Stimulated activated CD4-positive, alpha-beta T cell treated with anti-CD3 and anti-CD28 coated beads, Interleukin-12 subunit alpha, Interleukin-12 subunit beta, amount 100 ng/mL, for 4 hours (primary cell): ENCODE results near the gene FAM20B.
A peak's percentile ranks its signal among the peaks of the same experiment; 100 is the strongest.
"Not testable (repeated sequence)": the region's sequence is repeated elsewhere in the genome, so short reads cannot be mapped to it uniquely, and the experiment has no call there.

Source experiments
- DNase-seq: peaks from one replicate; pipeline ENCODE4 v3.0.0-alpha.2; 2020

The FAM20B gene

DNA sequence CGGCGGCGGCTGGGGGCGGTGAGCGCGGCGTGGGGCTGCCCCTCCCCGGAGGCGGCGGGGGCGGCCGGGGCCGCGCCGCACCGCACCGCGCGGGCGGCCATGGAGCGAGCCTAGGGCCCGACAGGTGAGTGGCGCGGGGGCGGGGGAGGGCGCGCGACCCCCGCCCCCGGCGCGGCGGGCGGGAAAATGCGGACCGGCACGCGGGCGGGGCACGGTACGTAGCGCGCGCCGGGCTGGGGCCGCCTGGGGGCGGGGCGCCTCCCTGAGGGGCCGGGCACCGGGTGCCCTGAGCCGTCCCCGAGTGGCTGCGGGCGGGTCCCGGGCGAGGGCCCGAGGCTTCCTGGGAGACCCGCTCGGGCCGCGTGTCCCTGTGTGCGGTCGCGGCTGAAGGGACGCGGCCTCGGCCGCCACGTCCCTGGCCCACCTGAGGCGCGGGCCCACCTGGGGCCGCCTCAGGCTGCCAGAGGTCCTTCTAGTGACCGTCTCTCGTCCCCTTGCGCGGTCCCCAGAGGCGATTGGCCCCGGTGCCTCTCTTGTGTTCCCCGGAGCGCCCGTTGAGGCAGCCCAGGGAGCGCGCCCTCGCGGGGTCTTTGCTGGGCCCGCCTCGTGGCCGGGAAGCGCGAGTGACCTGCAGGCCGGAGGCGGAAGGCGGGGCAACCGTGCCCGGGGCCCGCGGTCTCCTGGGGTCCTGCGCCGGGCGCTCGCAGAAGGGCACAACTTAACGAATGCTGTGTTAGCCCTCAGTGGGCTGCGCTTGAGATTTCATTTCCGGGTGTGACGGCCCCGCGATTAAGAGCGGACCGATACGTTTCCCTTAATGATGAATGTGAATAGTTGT, 500 bp downstream of the FAM20B start:
- peak; percentile 71 for DNase-seq

DNA sequence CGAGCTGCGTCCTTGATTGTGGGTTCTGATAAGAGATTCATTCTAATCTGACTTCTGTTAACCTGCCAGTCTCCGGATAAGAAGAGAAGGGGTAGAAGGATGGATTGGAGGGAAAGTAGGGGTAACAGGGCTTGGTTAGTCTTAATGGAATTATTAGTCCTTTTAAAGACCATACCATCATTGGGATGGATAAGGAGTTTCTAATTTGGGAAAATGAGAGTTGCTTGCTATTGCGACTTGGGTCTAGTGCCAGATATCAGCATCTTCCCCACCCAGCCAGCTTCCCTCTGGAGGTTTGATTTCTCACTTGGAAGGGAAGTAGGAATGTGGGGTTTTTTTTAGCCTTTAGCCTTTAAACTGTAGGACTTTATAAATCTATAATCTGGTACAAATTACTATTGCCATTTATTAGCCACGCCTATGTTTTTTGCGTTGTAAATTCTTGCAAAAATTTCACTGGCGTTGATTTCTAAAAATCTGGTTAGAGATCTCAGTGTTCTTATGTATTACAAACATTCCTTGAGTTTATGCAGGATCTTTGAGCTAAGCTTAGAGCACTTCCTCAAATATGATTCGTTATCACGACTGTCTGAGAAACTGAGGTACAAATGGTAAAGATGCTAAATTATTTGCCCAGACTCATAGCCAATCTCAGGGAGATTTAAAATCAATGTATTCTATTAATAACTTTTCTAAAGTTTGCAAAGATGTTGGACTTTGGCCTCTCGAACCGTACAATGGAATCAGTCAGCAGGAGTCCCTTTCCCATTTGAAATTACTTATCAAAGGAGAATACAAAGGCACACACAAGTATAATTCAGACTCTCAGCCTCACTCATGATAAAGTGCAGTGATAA, 1.3 kb downstream of the FAM20B start:
- DNase-seq = no peak

DNA sequence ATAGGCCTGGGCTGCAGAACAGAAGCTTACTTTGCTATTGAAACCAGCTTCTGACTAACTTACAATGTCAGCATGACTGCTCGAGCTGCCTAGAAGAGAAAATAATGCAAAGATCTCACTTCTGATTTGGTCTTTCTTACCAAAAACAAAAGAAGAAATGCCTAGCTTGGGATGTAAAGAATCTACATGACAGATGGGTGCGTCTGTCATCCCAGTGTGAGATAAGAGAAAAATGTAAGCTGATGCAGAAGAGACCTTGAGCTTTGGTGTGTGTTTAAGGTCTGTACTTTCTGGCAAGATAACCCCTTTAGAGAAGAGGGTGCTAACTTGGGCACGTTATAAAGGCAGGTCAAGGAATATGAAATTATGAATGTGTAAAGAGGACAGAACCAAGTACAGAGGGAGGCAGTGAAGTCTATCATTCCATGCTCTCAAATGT, 3.6 kb downstream of the FAM20B start:
- DNase-seq = no peak

DNA sequence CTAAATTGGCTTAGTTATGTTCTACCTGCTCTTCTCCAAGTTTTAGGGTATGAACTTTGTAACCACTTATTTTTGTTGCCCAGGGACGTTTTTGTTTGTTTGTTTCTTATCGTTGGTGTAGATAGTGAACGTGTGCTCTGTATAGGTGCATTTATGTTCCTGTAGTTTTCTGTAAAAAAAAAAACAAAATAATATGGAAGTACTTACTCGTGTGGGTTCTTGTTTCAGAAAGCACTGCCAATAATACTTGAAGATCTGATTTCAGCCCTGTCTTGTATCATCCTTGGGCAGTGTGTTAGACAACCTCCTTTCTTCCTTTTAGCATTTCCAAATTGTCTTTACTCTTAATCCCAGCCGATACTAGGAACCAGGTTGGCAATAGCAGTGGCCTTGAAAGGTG, 4.4 kb downstream of the FAM20B start:
- DNase-seq = no peak

DNA sequence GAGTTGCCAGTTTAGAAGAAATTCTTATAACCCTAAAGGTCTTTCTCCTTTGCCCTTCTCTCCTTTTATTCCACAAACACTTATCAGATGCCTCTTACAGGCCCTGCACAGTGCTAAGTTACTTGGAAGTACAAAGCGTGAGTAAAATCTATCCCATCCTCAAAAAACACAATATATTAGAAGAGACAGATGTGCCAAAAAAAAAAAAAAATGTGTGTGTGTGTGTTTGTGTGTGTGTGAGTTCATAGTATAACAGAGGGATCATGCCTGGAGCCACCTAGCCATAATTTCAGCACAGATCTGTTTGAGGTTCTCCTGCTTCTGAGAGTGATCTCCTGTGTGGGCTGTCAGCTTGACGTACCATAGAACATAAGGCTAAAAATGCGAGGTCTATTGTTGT, 5.0 kb downstream of the FAM20B start:
- no peak for DNase-seq

DNA sequence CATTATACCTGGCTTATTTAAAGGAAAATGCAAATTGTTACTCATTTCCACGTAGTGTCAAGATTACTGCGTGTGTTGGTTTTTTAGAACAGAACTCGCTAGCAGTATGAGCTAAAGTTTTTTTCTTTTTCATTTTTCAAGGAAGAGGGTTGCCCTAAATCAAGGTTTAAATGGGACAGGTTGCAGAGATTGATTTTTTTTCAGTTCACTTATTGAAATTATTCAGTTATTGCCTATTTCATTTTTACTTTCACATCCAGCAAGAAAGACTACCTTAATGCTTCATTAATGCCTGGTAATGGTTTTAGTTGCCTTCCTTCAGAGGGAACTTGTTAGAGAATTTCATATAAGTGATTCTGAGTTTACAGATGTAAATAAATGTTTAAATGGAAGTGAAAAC, 5.6 kb downstream of the FAM20B start:
- DNase-seq = no peak

DNA sequence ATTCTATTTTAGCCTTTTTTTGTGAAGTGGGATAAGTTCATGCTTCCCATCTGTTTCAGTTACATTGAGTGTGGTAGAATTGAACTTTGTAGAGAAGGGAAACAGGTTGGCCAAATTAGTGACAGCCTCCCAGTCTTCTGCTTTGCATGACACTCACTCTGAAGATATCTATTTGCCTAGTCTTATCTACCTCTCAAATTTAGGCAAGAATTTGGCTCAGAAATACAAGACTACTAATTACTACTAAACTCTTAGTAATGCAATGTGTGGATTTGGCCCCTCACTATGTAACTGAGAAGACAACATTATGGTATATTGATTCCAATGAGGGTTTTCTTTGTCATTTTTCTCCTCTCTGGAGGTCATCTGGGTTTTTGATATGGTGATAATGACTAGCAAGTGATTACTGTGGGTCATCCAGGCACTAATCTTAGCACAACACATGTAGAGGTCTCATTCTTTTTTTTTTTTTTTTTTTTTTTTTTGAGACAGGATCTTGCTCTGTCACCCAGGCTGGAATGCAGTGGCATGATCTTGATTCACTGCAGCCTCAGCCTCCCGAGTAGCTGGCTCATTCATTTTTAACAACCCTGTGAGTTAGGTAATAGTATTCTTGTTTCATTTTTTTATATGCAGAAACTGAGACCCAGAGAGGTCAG, 6.3 kb downstream of the FAM20B start:
- DNase-seq = no peak

DNA sequence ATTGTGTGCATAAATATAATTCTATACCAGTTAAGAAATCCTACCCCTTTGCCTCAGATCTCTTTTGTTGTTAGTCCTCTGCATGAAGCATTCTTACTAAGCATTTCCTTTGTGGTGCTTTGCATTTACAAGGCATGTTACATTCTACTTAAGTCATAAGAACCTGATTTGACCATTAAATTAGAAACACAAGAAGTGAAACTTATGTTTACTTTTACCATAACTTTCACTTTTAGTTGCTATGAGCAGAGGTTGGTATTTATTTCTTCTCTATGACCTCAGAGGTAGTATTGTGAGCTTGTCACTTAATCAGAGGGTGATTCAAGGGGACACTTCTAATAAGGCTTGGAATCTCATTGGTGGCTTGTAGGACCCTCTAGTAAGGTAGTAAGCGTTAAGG, 9.0 kb downstream of the FAM20B start:
- no peak for DNase-seq

DNA sequence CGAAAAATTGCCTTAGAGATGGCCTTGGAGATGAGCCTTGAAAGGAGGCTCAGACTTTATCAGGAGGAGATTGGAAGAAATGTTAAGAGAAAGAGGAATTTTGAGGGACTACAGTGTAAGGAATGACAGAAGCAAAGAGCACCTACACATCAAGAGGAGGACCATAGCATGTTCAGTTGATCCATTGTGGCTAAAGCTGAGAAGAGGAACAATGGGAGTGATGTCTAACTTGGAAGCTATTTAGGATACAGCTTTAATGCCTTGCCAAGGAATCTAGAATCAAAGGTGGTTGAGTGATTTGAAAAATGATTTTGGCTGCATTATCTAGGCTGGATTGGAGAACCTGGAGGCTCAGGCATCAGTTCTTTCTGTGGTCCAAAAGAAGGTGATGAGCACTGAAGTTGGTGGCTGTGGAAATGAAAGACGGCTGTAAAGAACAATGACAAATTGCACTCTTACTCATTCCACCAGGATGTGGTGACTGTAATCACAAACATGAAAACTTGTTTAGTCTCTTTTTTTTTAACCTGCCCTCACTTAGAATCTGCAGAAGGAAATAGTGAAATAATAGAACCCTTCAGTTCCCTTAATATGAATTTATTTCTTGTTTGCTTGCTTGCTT, 11.3 kb downstream of the FAM20B start:
- no peak for DNase-seq

DNA sequence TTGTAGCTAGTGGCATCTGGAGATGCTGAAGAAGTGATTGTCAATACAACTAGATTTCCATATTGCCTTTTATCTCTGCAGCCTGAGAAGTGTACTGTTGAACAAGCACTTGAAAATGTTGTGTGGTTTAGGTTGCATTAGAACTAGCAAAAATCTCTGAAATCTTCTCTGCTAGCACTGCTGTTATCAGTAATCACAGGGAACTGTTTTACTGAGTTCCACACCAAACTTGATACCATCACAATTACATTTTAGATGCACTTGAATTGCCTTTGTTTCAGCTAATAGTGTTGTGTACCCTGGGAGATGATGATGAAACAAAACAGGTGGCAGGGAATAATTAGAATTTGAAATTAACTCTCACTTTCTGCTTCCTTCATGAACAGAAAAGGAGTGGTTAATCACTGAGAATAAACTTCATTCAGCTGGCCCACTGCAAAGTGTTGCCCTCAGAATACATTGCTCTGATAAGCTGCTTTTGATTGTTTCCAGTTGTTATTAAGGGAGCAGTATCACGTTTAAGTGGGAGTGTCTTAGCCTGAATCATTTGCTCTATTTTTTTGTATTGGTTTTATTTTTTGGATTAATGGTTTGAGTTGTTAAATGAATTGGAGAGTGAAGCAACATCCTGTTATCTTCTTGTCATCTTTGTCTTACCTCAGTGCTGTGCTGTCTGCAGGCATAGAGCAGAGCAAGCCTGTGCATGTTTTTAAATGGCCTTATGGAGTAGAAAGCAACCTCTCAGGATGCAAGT, 13.0 kb downstream of the FAM20B start:
- no peak for DNase-seq

DNA sequence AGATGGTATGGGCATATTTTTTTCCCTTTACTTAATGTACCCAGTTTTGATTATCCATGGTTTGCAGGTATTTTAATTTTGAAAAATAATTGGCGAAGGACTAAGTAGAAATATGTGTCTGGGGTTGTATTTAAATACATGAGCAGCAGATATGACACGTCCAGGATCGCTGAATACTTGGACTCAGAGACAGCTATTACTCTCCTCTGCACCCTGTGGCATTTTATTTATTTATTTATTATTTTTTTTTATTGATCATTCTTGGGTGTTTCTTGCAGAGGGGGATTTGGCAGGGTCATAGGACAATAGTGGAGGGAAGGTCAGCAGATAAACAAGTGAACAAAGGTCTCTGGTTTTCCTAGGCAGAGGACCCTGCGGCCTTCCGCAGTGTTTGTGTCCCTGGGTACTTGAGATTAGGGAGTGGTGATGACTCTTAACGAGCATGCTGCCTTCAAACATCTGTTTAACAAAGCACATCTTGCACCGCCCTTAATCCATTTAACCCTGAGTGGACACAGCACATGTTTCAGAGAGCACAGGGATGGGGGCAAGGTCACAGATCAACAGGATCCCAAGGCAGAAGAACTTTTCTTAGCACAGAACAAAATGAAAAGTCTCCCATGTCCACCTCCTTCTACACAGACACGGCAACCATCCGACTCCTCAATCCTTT, 13.9 kb downstream of the FAM20B start:
- not testable (repeated sequence) for DNase-seq

DNA sequence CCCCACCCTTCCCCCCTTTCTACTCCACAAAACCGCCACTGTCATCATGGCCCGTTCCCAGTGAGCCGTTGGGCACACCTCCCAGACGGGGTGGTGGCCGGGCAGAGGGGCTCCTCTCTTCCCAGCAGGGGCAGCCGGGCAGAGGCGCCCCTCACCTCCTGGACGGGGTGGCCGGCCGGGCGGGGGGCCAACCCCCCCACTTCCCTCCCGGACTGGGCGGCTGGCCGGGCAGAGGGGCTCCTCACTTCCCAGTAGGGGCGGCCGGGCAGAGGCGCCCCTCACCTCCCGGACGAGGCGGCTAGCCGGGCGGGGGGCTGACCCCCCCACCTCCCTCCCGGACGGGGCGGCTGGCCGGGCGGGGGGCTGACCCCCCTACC, 14.5 kb downstream of the FAM20B start:
- not testable (repeated sequence) for DNase-seq

DNA sequence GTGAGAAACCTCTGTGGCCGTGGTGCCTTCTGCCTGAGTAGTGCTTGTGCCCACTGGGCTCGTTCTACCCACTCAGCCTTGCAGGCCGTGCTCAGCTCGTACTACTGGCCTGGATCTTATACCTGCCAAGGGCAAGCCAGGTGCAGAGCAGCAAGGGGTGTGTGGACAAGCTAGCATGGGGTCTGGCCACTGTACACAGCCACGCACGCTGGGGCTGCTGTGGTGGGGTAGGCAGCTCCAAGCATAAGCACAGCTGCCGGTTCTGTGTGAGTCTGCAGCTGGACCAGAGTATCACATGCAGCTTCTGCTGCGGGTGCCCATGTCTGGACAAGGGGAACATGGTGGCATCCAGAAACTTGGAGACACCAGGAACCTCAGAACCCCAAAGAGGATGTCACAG, 16.4 kb downstream of the FAM20B start:
- no peak for DNase-seq

DNA sequence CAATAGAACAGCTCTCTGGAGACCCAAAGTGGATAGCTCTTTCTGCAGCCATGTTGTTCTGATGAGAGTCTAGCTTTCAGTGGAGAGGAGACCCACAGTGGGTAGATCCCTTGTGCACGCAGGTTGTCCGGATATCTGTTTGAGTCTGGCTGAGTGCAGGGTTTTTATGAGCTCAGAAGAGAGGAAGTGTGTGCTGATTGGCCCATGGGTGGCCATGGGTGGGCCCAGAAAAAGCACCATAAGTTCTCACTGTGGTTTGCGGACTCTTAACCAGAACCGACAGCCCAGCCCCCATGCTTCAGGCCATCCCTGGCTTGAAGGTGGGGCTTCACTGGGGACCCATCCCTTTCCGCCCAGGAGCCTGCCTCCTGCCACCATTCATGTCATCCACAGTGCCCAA, 17.0 kb downstream of the FAM20B start:
- no peak for DNase-seq

DNA sequence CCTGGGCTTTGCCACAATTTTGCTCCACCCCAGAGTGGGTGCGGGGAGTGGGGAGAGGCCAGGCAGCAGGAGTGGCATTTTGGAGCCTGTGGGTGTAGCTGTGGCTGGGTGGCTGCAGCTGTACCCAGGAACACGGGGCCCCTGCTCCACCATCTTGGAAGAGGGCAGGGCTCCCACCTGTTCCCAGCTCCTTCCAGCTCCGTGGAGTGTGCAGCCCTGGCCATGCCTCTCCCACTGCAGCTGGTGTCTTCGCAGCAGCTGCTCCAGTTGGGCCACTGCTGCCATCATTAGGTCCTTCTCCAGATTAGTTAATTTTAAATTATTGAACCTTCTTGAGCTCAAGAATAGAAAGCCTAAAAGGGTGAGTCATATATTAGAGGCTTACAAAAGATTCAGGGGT, 17.6 kb downstream of the FAM20B start:
- no peak for DNase-seq

DNA sequence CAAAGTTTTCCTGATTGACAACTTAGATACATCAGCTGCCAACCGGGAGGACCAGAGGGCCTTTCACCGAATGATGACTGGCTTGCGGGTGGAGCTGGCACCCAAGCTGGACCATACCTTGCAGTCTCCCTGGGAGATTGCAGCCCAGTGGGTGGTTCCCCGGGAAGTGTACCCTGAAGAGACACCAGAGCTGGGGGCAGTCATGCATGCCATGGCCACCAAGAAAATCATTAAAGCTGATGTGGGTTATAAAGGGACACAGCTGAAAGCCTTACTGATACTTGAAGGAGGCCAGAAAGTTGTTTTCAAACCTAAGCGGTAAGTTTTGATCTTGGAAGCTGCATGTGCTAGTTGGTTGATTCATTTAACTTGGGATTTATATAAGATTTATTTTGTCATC, 18.2 kb downstream of the FAM20B start:
- no peak for DNase-seq

DNA sequence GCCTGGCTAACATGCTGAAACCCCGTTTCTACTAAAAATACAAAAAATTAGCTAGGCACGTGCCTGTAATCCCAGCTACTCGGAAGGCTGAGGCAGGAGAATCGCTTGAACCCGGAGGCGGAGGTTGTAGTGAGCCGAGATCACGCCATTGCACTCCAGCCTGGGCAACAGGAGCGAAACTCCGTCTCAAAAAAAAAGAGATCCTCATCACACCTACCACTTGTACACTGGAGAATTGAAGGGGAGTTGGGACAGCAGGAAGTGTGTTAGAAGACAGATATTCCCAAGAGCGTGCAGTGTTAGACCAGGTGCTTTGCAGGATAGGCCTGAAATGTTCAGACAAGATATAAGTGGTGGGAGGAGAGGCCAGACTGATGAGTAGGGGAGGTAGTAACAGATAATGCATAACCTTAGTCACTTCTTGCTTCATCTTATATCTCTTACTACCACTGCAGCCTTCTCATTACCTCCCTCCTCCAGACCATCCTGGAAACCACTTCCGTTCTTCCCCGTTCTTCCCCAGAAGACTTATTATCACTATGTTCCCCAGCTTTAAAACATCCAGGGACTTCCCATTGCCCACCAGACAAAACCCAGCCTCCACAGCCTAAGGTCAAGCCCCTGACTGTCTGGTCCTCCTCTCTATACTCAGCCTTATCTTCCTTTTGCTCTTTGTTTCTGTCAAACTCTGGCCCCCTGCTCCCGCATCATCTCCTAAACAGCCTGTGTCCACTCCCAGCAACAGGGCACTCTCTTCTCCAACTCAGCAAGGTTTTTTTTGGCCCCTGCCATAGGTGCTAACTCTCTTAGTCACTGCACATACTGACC, 21.3 kb downstream of the FAM20B start:
- DNase-seq = no peak

DNA sequence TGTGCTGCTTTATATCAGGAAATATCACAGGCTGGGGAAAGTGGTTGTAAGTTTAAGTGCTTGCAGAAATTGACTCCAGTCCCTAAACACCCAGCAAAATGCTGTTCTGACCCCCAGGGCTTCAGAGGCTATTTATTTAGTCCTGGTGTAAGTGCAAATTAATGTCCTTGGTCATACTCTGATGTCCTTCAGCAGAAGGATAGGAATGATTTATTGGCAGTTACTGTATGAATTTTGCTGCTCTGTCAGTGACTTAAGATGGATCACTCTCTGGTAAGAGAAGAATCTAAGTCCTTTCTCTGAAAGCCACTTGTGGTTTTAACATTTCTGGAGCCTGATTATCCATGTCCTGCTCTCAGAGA, 21.9 kb downstream of the FAM20B start:
- no peak for DNase-seq

DNA sequence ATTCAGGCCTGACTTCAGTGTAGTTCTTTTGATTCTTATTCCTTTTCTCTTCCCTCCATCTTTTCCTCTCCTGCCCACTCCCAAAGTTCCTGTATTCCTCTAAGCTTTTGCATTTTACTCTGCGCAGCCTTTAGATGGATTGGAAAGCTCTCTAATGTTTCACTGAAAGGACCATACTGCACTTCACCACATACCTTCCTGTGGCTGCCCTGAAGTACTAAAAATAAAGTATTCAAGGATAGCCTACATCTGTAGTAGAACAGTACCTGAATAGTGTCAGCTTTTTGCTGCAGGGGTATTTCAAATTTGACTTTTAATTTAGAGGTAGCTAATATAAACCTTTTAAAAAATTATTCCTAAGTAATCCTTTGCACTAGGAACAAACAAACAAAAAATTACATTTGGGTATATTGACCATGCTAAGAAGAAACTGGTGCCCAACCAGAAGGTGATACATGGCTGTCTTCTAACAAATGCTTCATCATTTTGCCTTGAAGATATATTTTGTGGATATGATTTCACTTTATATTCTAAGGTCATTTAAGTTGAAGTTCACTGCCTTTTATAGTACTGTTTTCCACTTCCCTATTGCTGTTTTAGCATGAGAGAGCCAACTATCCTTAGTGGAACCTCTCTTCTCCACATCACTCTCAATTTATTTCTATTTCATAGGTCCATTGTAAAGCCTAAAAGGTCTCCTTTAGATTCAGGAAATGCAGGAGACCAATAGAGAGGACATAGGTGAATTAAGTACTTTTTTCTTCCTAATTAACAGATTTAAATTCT, 22.8 kb downstream of the FAM20B start:
- no peak for DNase-seq

DNA sequence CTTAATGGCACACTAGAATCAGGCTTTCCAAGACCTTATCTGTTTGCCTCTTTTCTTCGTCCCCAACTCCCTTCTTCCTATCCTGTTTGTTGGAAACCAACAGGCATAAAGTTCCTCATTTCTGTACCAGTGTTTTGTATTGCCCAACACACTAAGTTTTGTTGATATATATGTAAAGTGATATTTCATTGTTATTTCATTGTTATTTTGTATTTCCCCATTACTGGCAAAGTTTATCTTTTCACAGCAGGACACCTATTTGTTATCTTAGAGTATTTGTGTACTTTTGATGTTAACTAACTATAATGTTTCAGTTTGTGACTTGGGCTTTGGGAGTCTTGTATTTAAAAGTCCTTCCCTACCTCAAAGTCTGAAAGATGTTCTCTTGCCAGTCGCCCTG, 27.1 kb downstream of the FAM20B start:
- no peak for DNase-seq
